ENCODE data around the gene RMND5B.

DNA sequence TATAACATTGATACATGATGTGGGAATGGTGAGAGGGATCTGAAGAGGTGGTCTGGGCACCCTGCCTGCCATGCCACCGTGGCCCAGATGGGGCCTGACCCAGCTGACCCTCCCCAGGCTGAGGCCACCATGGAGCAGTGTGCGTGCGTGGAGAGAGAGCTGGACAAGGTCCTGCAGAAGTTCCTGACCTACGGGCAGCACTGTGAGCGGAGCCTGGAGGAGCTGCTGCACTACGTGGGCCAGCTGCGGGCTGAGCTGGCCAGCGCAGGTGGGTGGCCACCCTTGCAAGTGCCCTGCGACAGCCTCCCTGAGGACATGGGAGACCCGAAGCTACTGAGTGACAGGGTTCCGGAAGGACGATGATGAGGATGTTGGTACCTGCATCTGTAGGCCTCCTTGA lies 7.2 kb downstream of the RMND5B start:
- TF ChIP-seq POLR2A (IDR thresholded peaks at IDR 0.05; ENCODE audit: low read depth, low read length) (peak; percentile 32; the same call in 1 of the 2 replicates), YY1 (IDR thresholded peaks at IDR 0.05; ENCODE audit: low read depth, low read length) (no peak), EZH2 (IDR thresholded peaks at IDR 0.05; ENCODE audit: borderline replicate concordance, control insufficient read depth, low read depth, low read length) (no peak), POLR2AphosphoS5 (IDR thresholded peaks at IDR 0.05; ENCODE audit: low read length) (no peak), SIX5 (IDR thresholded peaks at IDR 0.05; ENCODE audit: low read depth, low read length, severe bottlenecking) (no peak), SIN3A (IDR thresholded peaks at IDR 0.05; ENCODE audit: low read depth, low read length) (no peak), TCF12 (IDR thresholded peaks at IDR 0.05; ENCODE audit: low read depth, low read length) (no peak), EP300 (IDR thresholded peaks at IDR 0.05; ENCODE audit: borderline replicate concordance in 1 of 2, control insufficient read depth in 1 of 2, low read depth in 2 of 2, low read length in 2 of 2) (no peak)
- TF ChIP-seq, protein P1, sequence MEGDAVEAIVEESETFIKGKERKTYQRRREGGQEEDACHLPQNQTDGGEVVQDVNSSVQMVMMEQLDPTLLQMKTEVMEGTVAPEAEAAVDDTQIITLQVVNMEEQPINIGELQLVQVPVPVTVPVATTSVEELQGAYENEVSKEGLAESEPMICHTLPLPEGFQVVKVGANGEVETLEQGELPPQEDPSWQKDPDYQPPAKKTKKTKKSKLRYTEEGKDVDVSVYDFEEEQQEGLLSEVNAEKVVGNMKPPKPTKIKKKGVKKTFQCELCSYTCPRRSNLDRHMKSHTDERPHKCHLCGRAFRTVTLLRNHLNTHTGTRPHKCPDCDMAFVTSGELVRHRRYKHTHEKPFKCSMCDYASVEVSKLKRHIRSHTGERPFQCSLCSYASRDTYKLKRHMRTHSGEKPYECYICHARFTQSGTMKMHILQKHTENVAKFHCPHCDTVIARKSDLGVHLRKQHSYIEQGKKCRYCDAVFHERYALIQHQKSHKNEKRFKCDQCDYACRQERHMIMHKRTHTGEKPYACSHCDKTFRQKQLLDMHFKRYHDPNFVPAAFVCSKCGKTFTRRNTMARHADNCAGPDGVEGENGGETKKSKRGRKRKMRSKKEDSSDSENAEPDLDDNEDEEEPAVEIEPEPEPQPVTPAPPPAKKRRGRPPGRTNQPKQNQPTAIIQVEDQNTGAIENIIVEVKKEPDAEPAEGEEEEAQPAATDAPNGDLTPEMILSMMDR (IDR thresholded peaks at IDR 0.05 in 2 of 3, conservative IDR thresholded peaks at IDR 0.05 in 1 of 3; ENCODE audit: control insufficient read depth in 2 of 3, extremely low read depth in 1 of 3, insufficient read depth in 1 of 3, low read depth in 3 of 3, low read length in 3 of 3) = no peak
- TF ChIP-seq, protein P2, sequence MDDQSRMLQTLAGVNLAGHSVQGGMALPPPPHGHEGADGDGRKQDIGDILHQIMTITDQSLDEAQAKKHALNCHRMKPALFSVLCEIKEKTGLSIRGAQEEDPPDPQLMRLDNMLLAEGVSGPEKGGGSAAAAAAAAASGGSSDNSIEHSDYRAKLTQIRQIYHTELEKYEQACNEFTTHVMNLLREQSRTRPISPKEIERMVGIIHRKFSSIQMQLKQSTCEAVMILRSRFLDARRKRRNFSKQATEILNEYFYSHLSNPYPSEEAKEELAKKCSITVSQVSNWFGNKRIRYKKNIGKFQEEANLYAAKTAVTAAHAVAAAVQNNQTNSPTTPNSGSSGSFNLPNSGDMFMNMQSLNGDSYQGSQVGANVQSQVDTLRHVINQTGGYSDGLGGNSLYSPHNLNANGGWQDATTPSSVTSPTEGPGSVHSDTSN (IDR thresholded peaks at IDR 0.05; ENCODE audit: insufficient replicate concordance, low read depth, low read length) = no peak

All from GM12878 (cell line).